HG03175 (cell line): Measurements from ENCODE around the gene TYMP.

Experiments
- ATAC-seq: cut with Tn5 transposase; IDR thresholded peaks from one replicate; pipeline ENCODE4 v1.9.1; 2021; ENCODE audit warnings: mild to moderate bottlenecking, moderate library complexity; ENCODE audit not compliant: unreplicated experiment

The TYMP gene

DNA sequence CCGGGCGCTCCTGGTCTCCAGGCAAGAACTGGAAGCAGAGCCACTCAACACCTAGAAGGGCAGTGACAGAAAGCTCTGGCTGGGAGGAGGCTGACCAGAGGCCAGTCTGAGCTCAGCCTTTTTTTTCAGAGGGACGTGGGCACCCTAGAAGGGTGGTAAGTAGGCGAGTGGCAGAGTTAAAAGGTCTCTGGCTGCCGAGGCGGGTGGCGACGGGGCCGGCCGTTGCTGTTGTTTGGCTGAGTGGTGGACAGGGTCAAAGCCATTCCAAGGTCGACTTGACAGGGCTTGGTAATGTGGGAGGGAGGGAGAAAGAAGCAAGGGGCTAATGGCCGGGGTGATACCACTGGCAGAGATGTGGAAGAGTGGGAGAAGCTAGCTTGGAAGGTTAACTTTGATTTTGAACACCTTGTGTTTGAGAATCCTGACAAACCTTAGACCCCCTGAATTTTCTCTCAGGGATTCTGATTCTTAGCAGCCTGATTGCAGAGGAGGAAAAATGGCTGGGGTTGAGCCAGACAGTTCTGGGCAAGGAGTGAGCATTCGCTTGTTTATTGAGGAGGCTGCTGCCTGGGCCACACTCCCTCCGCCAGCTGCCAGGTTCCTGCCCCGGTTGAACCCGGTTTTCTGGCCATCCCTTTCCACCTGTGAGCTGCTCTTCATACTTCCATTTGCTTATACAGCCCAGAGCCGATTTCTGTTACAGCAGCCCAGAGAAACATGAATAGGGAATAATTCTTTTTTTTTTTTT, 33.8 kb upstream of the TYMP start:
- no peak for ATAC-seq

DNA sequence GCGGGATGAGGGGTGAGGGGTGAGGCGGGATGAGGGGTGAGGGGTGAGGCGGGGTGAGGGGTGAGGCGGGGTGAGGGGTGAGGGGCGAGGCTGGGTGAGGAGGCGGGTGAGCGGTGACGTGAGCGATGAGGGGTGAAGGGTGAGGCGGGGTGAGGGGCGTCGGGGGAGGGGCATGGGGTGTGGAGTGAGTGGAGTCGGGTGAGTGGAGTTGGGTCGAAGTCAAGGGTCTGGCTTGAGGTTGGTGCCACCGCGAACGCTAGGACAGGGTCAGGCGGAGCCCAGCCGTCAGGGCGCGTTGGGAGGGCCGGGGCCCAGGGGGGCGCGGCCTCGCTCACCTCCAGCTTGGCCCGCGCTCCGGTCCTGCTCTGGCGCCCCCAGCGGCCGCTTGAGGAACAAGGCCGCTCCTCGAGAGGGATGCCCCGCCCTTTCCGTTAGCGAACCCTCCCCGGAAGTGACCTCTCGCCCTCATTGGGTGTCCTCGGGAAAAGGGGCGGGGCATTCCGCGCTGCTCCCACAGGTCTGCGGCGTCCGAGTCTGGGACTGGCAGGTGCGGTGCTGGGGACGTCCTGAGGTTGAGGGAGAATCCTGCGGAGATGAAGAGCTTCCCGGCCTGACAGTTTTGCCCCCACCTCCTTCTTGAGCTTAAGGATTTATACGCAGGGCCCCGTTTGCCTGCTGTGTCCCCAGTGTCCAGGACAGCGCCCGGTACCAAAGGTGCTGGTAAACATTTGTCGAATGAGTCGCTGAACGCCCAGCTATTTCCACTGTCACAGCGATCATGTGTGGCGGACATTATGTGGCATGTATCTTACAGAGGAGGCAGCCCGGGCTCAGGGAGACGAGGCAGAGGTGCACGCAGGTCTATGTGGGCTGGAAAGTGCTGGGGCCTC, 33.0 kb upstream of the TYMP start, which contains the start of gene SYCE3:
SYCE3 (minus strand) TSS at position 397 of the 890 bp plus-strand sequence. CDS start 6,514 bp downstream, outside the sequence.
- peak; percentile 91 for ATAC-seq

GRCh38 chr22:50561401-50562358, 31.9 kb upstream of the TYMP start:
- no peak for ATAC-seq

- ATAC-seq = no peak
These were observed 30.2 kb upstream of the TYMP start for GRCh38 chr22:50560034-50560433.

GRCh38 chr22:50556703-50557102, 26.9 kb upstream of the TYMP start:
- ATAC-seq = no peak

GRCh38 chr22:50553310-50553709, 23.5 kb upstream of the TYMP start:
- no peak for ATAC-seq

- ATAC-seq = no peak
These were observed 21.4 kb upstream of the TYMP start for GRCh38 chr22:50551160-50551752.

DNA sequence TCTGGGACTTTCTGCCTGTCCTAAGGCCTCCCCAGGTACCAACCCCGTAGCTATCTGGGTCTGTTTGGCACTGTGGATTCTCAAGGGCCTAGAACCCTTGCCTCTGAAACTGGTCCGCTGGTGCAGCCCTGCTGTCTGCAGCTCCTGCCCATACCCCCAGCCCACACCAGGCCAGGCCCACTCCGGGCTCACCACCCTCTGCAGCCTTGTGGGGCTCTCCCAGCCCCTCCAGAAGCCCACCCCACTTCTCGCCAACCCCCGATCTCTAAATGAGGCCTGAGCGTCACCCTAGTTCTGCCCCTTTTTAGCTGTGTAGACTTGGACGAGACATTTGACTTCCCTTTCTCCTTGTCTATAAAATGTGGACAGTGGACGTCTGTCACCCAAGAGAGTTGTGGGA, 20.6 kb upstream of the TYMP start:
- ATAC-seq = no peak

- ATAC-seq = no peak
These were observed 19.3 kb upstream of the TYMP start for GRCh38 chr22:50548921-50549790.

DNA sequence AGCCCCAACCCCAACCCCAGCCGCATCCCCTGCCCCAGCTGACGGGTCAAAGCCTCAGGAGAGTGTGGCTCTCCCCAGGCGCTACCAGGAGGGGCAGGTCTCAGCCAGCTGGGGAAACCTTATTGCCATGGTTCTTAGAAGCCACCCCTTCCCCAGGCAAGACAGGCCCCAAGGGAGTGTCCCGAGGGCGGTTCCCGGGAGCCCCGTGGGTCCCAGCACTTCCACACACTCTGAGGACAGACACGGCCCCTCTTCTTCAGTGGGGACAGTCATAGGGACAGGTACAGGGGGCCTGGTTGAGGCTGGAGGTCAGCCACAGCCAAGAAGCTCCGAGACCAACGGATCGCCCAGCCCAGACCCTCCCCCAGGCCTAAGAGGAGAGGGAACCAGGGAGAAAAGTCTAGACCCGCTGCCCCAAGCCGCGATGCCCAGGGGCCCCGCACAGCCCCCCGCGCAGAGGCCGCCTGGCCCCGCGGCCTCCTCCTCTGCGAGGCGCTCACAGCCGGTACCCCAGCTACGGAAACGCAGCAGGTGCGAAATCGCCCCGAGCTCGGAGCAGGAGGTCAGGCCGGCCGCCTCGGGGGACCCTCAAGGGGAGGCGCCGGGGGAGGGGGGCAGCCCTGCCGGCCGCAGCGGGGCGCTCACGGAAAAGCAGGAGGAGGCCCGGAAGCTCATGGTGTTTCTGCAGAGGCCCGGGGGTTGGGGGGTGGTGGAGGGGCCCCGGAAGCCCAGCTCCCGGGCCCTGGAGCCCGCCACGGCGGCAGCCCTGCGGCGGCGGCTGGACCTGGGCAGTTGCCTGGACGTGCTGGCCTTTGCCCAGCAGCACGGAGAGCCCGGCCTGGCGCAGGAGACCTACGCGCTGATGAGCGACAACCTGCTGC, 18.5 kb upstream of the TYMP start:
- no peak for ATAC-seq

- ATAC-seq = no peak
These were observed 17.6 kb upstream of the TYMP start for GRCh38 chr22:50547263-50547985.

GRCh38 chr22:50546326-50547262, 16.8 kb upstream of the TYMP start:
- ATAC-seq = no peak

DNA sequence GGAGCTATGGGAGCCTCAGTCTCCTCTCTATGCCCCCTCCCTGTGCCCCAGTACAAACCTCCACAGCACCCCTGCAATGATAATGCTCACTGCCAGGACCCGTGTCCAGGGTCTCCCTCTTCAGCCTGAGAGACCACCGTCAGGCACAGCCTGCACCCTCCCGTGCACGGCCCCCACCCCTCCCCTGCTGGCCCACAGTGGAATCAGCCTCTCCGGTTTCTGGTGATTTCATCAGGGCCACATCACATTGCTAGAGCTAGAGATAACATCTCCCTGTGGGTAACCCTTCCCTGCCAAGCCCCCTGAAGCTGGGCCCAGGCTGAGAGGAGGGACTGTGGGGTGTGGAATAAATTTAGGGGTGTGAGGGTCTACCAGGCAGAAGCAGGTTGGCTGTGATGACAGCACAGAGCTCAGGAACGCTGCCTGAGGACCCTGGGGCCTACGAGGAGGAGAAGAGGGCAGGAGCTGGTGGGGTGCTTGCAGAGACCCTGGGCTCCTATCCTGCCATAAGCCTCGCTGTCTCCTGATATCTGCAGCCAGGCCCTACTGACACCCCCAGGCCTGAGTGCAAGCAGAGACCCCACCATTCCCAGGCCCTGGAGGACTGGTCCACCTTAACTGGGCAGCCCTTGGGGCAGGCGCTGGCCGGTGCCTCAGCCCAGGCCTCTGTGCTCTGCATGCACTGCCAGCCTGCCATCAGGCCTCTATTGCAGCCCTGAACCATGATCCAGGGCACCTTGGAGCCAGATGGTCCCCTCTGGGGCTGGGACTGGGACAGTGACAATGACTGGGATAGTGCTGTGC, 15.9 kb upstream of the TYMP start, which contains the start of gene KLHDC7B:
KLHDC7B (plus strand) TSS at position 378 of the 804 bp plus-strand sequence; CDS start at position 723, 345 bp downstream.
- no peak for ATAC-seq

- no peak for ATAC-seq
These were observed 15.0 kb upstream of the TYMP start for GRCh38 chr22:50544746-50545253.

DNA sequence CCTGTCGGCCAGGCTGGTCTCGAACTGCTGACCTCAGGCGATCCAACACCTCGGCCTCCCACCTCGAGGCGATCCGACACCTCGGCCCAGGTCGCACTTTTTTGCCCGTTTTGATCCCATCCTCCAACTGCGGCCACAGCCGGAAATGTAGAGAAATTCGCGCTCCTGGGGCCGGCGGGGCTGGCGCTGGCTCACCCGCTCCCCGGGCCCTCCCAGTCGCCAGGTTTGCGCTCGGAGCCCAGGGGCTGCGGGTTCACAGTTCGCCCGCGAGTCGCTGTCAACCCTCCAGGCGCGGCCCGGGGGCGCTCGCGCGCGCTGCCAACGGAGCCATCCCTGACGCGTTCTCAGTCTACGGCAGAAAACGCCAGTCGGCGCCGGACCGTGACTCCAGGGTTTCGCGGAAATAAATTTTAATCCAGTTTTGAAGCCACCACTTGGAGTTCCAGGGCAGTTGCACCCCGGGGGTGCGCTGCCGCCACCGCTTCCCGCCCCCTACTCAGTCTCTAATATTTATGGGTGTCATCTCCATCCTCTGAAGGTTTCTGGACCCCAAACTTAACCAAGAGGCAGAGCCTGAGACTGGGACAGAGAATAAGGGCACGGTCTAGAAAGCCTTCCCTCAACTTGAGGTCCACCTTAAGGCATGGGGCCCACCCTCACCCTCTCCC, 14.4 kb upstream of the TYMP start:
- ATAC-seq = no peak
